ENCODE measurements around the gene ST8SIA1. TPM values are rescaled to one million over a fixed set of nuclear protein-coding genes. Genes with fewer than 3 reads are reported as not detected.

ST8SIA1 gene
- polyA plus RNA-seq, 1 of the 3 experiments (the other 2 are of a cell fraction), result 0.12 TPM

GRCh38 chr12:22238211-22238610 lies 96.3 kb downstream of the ST8SIA1 start:
- Histone ChIP-seq H3K9me3 (0 out of 2 replicates have a peak, but pooled peaks cover 6% of the 10 kb centered on the region), H4K20me1 (ENCODE audit: insufficient read depth) (no peaks in the 10 kb centered on the region), H3K9ac (no peak overlapping the region), H3K4me1 (ENCODE audit: control insufficient read depth in 1 of 2, insufficient read depth in 2 of 2, low read depth in 1 of 2, low read length in 1 of 2) (no peaks in the 10 kb centered on the region), H3K27me3 (ENCODE audit: insufficient read depth) (peaks cover 10% of the 10 kb centered on the region; the same call in 1 of the 2 replicates), H3K27ac (ENCODE audit: low read depth in 2 of 2, low read length in 1 of 2) (no peak overlapping the region), H3K4me2 (no peak overlapping the region), H3K9me2 (no peaks in the 10 kb centered on the region), H3K36me3 (replicated peaks in 1 of 2; ENCODE audit: control insufficient read depth in 1 of 2, insufficient read depth in 2 of 2, low read length in 1 of 2) (no peaks in the 10 kb centered on the region), H2AFZ (ENCODE audit: low read depth) (no peak overlapping the region), H3K79me2 (ENCODE audit: insufficient read depth) (no peaks in the 10 kb centered on the region), H3F3A (replicated peaks; ENCODE audit: insufficient read depth) (no peaks in the 10 kb centered on the region), H3K4me3 (ENCODE audit: low read depth in 2 of 2, low read length in 1 of 2) (no peak overlapping the region)
- 26% methylated on average over 3 of the region's 3 CpGs for WGBS (ENCODE audit: low lambda C conversion rate)
- ChIA-PET POLR2A (no interaction called here), CTCF (interaction anchor here (0.6 kb wide), 1 partner anchor 20 kb away, joined by 3 read pairs; no protein-coding TSS in a partner anchor)
- DNase-seq, result no peak
- TF ChIP-seq USF1 (IDR thresholded peaks at IDR 0.05; ENCODE audit: borderline replicate concordance, low read depth), result no peak
- TF ChIP-seq GABPA (IDR thresholded peaks at IDR 0.05; ENCODE audit: low read depth), result no peak
- TF ChIP-seq EP300 (IDR thresholded peaks at IDR 0.05; ENCODE audit: borderline replicate concordance in 1 of 2, low read depth in 1 of 2, low read length in 1 of 2), result no peak
- TF ChIP-seq RFX5 (IDR thresholded peaks at IDR 0.05; ENCODE audit: low read length), result no peak
- TF ChIP-seq MEF2A (IDR thresholded peaks at IDR 0.05; ENCODE audit: borderline replicate concordance, low read depth), result no peak
- TF ChIP-seq USF2 (IDR thresholded peaks at IDR 0.05; ENCODE audit: borderline replicate concordance, low read depth, low read length), result no peak
- TF ChIP-seq NFIC (IDR thresholded peaks at IDR 0.05; ENCODE audit: borderline replicate concordance), result no peak
- no peak for TF ChIP-seq MAX (IDR thresholded peaks at IDR 0.05; ENCODE audit: low read depth)
- no peak for TF ChIP-seq FOXJ3 (CRISPR knock-in tag; IDR thresholded peaks at IDR 0.05)
- no peak for TF ChIP-seq SIN3A (IDR thresholded peaks at IDR 0.05; ENCODE audit: borderline replicate concordance, low read depth, low read length)

GRCh38 chr12:22234561-22234960 lies 99.9 kb downstream of the ST8SIA1 start:
- Histone ChIP-seq H3K9me3 (0 out of 2 replicates have a peak, but pooled peaks cover 6% of the 10 kb centered on the region), H3K9me2 (no peaks in the 10 kb centered on the region), H3K36me3 (replicated peaks in 1 of 2; ENCODE audit: control insufficient read depth in 1 of 2, insufficient read depth in 2 of 2, low read length in 1 of 2) (no peaks in the 10 kb centered on the region), H3F3A (replicated peaks; ENCODE audit: insufficient read depth) (peaks cover 4% of the 10 kb centered on the region), H3K4me3 (ENCODE audit: low read depth in 2 of 2, low read length in 1 of 2) (no peak overlapping the region), H2AFZ (ENCODE audit: low read depth) (no peak overlapping the region), H3K4me1 (ENCODE audit: control insufficient read depth in 1 of 2, insufficient read depth in 2 of 2, low read depth in 1 of 2, low read length in 1 of 2) (no peaks in the 10 kb centered on the region), H3K9ac (no peak overlapping the region), H3K4me2 (no peak overlapping the region), H3K27me3 (ENCODE audit: insufficient read depth) (peaks cover 10% of the 10 kb centered on the region; the same call in 1 of the 2 replicates), H3K79me2 (ENCODE audit: insufficient read depth) (no peaks in the 10 kb centered on the region), H4K20me1 (ENCODE audit: insufficient read depth) (no peaks in the 10 kb centered on the region), H3K27ac (ENCODE audit: low read depth in 2 of 2, low read length in 1 of 2) (no peak overlapping the region)
- POLR2A ChIA-PET, result no interaction called here
- DNase-seq, result no peak
- CTCF ChIA-PET, result no interaction called here
- TF ChIP-seq RXRA (IDR thresholded peaks at IDR 0.05; ENCODE audit: borderline replicate concordance, low read depth) (no peak), CHD2 (IDR thresholded peaks at IDR 0.05; ENCODE audit: low read length, partially characterized antibody) (no peak), MXI1 (IDR thresholded peaks at IDR 0.05; ENCODE audit: low read depth, low read length) (no peak), IRF3 (IDR thresholded peaks at IDR 0.05; ENCODE audit: low read depth, low read length) (no peak), FOSL2 (IDR thresholded peaks at IDR 0.05; ENCODE audit: borderline replicate concordance, low read depth) (no peak), PBX3 (IDR thresholded peaks at IDR 0.05) (no peak), EZH2phosphoT487 (IDR thresholded peaks at IDR 0.05; ENCODE audit: borderline replicate concordance, low read depth) (no peak), TEAD4 (IDR thresholded peaks at IDR 0.05; ENCODE audit: borderline replicate concordance, insufficient read depth) (no peak), JUND (IDR thresholded peaks at IDR 0.05) (no peak), CTCF (IDR thresholded peaks at IDR 0.05) (no peak), SMC3 (IDR thresholded peaks at IDR 0.05; ENCODE audit: low read depth, low read length) (no peak), FOXM1 (IDR thresholded peaks at IDR 0.05; ENCODE audit: low read depth) (no peak), FOXJ3 (CRISPR knock-in tag; IDR thresholded peaks at IDR 0.05) (no peak), RFX5 (IDR thresholded peaks at IDR 0.05; ENCODE audit: low read length) (no peak), USF2 (IDR thresholded peaks at IDR 0.05; ENCODE audit: borderline replicate concordance, low read depth, low read length) (no peak)
